ENCODE measurements around the gene SPRYD7.

Gene SPRYD7

GRCh38 chr13:49976314-49977258 is 40.4 kb upstream of the SPRYD7 start:
- H3K27me3 ChIP-seq (ENCODE audit: insufficient read depth, poor library complexity, severe bottlenecking) = no peaks in the 10 kb centered on the region
- ATAC-seq (ENCODE audit: low read depth) = peak; percentile 68
- no peak for DNase-seq (ENCODE audit: low spot score)
- no peak overlapping the region for H3K4me3 ChIP-seq (ENCODE audit: severe bottlenecking)
- no peak overlapping the region for H3K27ac ChIP-seq (ENCODE audit: poor library complexity, severe bottlenecking)
- no peaks in the 10 kb centered on the region for H3K9me3 ChIP-seq (ENCODE audit: severe bottlenecking)
- peaks cover 5% of the 10 kb centered on the region for H3K4me1 ChIP-seq (ENCODE audit: insufficient read depth, poor library complexity, severe bottlenecking)
- peak; percentile 83 for TF ChIP-seq CTCF (IDR thresholded peaks at IDR 0.05; ENCODE audit: poor library complexity, severe bottlenecking)
- no peaks in the 10 kb centered on the region for H3K36me3 ChIP-seq (ENCODE audit: low read depth)

- Histone ChIP-seq H3K27me3 (ENCODE audit: insufficient read depth, poor library complexity, severe bottlenecking) (no peaks in the 10 kb centered on the region), H3K9me3 (ENCODE audit: severe bottlenecking) (no peaks in the 10 kb centered on the region), H3K4me3 (ENCODE audit: severe bottlenecking) (no peak overlapping the region), H3K27ac (ENCODE audit: poor library complexity, severe bottlenecking) (no peak overlapping the region), H3K36me3 (ENCODE audit: low read depth) (no peaks in the 10 kb centered on the region), H3K4me1 (ENCODE audit: insufficient read depth, poor library complexity, severe bottlenecking) (peaks cover 5% of the 10 kb centered on the region)
- ATAC-seq (ENCODE audit: low read depth) = no peak
- no peak for DNase-seq (ENCODE audit: low spot score)
- no peak for TF ChIP-seq CTCF (IDR thresholded peaks at IDR 0.05; ENCODE audit: poor library complexity, severe bottlenecking)
Observed at GRCh38 chr13:49975826-49976225, 39.7 kb upstream of the SPRYD7 start.

GRCh38 chr13:49972709-49973108 is 36.6 kb upstream of the SPRYD7 start:
- Histone ChIP-seq H3K9me3 (ENCODE audit: severe bottlenecking) (no peaks in the 10 kb centered on the region), H3K27ac (ENCODE audit: poor library complexity, severe bottlenecking) (no peak overlapping the region), H3K4me3 (ENCODE audit: severe bottlenecking) (no peak overlapping the region), H3K27me3 (ENCODE audit: insufficient read depth, poor library complexity, severe bottlenecking) (no peaks in the 10 kb centered on the region), H3K4me1 (ENCODE audit: insufficient read depth, poor library complexity, severe bottlenecking) (peaks cover 5% of the 10 kb centered on the region), H3K36me3 (ENCODE audit: low read depth) (no peaks in the 10 kb centered on the region)
- DNase-seq (ENCODE audit: low spot score) = no peak
- no peak for TF ChIP-seq CTCF (IDR thresholded peaks at IDR 0.05; ENCODE audit: poor library complexity, severe bottlenecking)
- ATAC-seq (ENCODE audit: low read depth) = no peak

- Histone ChIP-seq H3K4me1 (ENCODE audit: insufficient read depth, poor library complexity, severe bottlenecking) (no peaks in the 10 kb centered on the region), H3K36me3 (ENCODE audit: low read depth) (no peaks in the 10 kb centered on the region), H3K27me3 (ENCODE audit: insufficient read depth, poor library complexity, severe bottlenecking) (no peaks in the 10 kb centered on the region), H3K27ac (ENCODE audit: poor library complexity, severe bottlenecking) (no peak overlapping the region), H3K9me3 (ENCODE audit: severe bottlenecking) (no peaks in the 10 kb centered on the region), H3K4me3 (ENCODE audit: severe bottlenecking) (no peak overlapping the region)
- no peak for TF ChIP-seq CTCF (IDR thresholded peaks at IDR 0.05; ENCODE audit: poor library complexity, severe bottlenecking)
- DNase-seq (ENCODE audit: low spot score) = no peak
- no peak for ATAC-seq (ENCODE audit: low read depth)
Observed at GRCh38 chr13:49967456-49967855, 31.3 kb upstream of the SPRYD7 start.

DNA sequence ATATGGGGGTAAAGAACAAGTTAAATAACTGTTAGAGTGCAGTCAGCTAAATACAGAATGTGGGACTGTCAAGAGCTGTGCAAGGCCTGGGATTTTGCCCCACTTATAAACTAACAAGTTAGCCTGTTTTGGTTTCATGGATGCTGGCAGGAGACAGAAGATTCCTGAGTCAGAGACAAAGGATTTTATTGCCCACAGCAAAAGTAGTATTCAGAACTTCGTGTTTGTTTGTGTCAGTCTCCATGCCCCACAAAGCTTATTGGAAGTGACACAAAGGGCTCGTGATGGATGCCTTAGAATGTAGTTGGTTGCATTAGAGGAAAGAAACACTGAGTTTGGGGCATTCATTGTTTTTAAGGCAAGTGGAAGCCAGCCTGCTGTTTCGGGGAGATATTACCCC is 22.2 kb upstream of the SPRYD7 start:
- Histone ChIP-seq H3K36me3 (ENCODE audit: low read depth) (no peaks in the 10 kb centered on the region), H3K9me3 (ENCODE audit: severe bottlenecking) (no peaks in the 10 kb centered on the region), H3K4me1 (ENCODE audit: insufficient read depth, poor library complexity, severe bottlenecking) (no peaks in the 10 kb centered on the region), H3K27ac (ENCODE audit: poor library complexity, severe bottlenecking) (no peak overlapping the region), H3K27me3 (ENCODE audit: insufficient read depth, poor library complexity, severe bottlenecking) (no peaks in the 10 kb centered on the region), H3K4me3 (ENCODE audit: severe bottlenecking) (no peak overlapping the region)
- DNase-seq (ENCODE audit: low spot score) = no peak
- no peak for TF ChIP-seq CTCF (IDR thresholded peaks at IDR 0.05; ENCODE audit: poor library complexity, severe bottlenecking)
- no peak for ATAC-seq (ENCODE audit: low read depth)

Data from RWPE2 (cell line).